Measurements from ENCODE around the gene PCNX2.
"Not testable (repeated sequence)": the region's sequence is repeated elsewhere in the genome, so short reads cannot be mapped to it uniquely, and the experiment has no call there.

PCNX2 gene

GRCh38 chr1:233158322-233158721 is 137.2 kb downstream of the PCNX2 start:
- DNase-seq (ENCODE audit: low spot score) = no peak

DNA sequence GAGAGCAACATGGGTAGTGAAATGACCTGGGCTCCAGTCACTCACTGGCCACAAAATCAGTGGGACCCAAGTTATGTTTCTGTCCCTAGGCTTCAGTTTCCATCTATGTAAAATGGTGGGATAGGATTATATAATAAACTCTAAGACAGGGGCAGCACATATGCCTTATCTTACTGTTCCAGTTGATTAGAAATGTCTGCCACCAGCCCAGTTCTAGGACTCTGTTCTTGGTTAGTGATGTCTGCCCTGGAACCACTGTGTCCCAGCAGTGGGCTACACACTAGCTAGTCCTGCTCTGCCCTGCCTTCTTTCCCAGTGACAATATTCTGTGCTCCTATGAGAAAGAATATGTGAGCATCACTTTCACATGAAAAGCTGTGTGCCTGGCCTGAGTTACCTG is 138.3 kb downstream of the PCNX2 start:
- no peak for DNase-seq (ENCODE audit: low spot score)

GRCh38 chr1:233151861-233152260 is 143.7 kb downstream of the PCNX2 start:
- DNase-seq (ENCODE audit: low spot score) = no peak

DNA sequence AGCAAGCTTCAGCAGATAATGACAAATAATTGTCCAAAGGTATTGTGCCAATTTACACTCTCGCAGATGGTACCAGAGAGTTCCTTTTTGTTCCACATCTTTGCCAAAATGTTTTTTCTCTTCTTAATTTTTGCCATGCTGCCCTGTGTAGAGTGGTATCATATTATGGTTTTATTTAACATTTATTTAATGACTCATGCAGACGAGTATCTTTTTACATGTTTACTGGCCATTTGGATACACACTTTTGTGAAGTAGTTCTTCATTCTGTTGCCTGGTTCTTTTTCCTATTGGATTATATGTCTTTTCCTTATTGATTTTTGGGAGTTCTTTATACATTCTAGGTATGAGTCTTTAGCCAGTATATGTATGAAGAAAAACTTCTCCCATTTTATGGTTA is 151.1 kb downstream of the PCNX2 start:
- DNase-seq (ENCODE audit: low spot score) = no peak

DNA sequence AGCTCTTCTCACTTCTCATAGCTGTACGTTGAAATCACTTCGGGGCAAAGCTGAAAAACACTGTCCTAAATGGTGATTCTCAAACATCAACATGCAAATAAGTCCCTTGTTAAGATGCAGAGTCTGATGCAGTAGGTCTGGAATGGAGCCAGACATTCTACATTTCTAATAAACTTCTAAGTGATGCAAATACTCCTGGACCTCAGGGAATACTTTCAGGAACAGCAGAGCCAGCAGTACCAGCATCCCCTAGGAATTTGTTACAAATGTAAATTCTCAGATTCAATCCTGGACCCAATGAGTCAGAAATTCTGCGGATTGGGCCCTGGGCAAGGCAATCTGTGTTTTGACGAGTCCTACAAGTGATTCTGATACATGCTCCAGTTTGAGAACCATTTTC is 152.3 kb downstream of the PCNX2 start:
- DNase-seq (ENCODE audit: low spot score) = no peak

- no peak for DNase-seq (ENCODE audit: low spot score)
Measured at GRCh38 chr1:233140974-233141373, 154.6 kb downstream of the PCNX2 start.

DNA sequence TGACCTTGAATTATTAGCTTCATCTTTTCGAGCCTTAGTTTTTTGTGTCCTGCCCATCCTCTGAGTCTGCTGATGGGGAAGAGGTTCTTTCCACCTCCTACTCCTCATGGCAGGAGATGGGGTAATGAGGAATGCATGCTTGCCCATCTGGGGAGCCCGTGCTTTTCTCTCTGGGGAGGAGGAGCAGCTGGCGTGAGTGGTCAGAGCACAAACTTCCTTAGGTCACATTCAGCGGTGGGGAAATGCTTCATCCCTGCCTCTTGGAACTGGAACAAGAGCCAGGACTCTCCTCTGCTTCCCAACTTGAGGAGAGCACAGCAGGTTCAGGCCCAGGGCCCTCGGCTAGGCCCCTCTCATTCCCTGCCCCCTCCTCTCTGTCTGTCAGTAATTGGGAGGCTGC is 155.0 kb downstream of the PCNX2 start:
- DNase-seq (ENCODE audit: low spot score) = no peak

GRCh38 chr1:233138788-233139585 is 156.5 kb downstream of the PCNX2 start:
- no peak for DNase-seq (ENCODE audit: low spot score)

GRCh38 chr1:233135833-233136232 is 159.7 kb downstream of the PCNX2 start:
- no peak for DNase-seq (ENCODE audit: low spot score)

- no peak for DNase-seq (ENCODE audit: low spot score)
Measured at GRCh38 chr1:233132445-233132844, 163.1 kb downstream of the PCNX2 start.

GRCh38 chr1:233129031-233129430 is 166.5 kb downstream of the PCNX2 start:
- not testable (repeated sequence) for DNase-seq (ENCODE audit: low spot score)

DNA sequence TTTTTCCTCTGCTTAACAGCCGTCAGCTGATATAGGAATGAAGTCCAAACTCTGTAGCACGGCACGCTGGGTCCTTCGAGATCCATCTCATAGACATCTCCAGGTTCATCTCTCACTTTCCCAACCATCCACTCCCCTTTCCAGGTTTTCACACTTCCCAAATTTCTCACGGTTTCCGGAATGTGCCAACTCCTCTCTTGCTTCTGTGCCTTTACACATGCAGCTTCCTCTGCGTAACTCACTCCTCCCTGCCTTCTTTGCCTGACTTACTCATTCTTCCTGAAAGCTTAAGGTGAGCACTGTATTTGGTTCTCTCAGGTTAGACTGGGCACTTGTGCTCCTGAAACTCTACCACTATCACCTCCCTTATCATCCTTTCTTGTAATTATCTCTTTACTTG is 168.4 kb downstream of the PCNX2 start:
- no peak for DNase-seq (ENCODE audit: low spot score)

DNA sequence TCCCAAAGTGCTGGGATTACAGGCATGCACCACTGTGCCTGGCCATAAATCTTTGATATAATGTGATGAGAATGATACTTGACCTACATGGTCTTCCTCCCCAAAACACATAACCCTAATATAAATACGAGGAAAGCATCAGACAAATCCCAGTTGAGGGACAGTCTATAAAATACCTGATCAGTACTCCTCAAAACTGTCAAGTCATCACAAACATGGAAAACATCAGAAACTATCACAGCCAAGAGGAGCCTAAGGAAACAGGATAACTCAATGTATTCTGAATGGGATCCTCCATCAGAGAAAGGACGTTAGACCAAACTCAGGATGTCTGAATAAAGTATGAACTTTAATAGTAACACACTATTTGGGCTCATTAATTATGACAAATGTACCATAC is 172.7 kb downstream of the PCNX2 start:
- no peak for DNase-seq (ENCODE audit: low spot score)

DNA sequence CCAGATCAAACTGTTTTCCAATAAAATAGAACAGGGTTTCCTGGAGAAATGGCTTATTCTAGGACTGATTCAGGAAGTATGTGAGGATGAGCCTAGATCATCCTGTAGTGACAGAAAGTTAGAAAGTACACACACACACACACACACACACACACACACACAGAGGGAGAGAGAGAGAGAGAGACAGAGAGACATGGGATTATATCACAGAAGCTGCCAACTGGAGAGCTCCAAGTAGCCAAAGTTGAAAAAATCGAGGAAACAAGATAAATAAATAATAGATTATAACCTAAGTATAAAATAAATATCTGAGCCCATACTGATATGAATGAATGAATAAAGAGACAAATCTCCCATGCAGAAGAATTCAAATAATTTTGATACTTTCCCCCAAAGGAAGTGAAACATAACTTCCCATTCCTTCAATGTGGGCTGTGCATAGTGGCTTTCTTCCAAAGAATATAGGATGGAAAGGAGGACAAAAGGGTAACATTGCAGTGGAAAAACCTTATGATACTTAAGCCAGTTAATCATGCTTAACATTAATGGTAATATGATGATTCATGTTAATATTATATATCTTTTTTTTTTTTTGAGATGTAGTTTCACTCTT is 173.5 kb downstream of the PCNX2 start:
- DNase-seq (ENCODE audit: low spot score) = no peak

- DNase-seq (ENCODE audit: low spot score) = no peak
Measured at GRCh38 chr1:233114860-233115259, 180.7 kb downstream of the PCNX2 start.

GRCh38 chr1:233114159-233114558 is 181.4 kb downstream of the PCNX2 start:
- no peak for DNase-seq (ENCODE audit: low spot score)

GRCh38 chr1:233113009-233113879 is 182.3 kb downstream of the PCNX2 start:
- peak; percentile 97 for DNase-seq (ENCODE audit: low spot score)

GRCh38 chr1:233112186-233113008 is 183.1 kb downstream of the PCNX2 start:
- no peak for DNase-seq (ENCODE audit: low spot score)

GRCh38 chr1:233111731-233112130 is 183.8 kb downstream of the PCNX2 start:
- DNase-seq (ENCODE audit: low spot score) = no peak

GRCh38 chr1:233109096-233109495 is 186.4 kb downstream of the PCNX2 start:
- DNase-seq (ENCODE audit: low spot score) = no peak

DNA sequence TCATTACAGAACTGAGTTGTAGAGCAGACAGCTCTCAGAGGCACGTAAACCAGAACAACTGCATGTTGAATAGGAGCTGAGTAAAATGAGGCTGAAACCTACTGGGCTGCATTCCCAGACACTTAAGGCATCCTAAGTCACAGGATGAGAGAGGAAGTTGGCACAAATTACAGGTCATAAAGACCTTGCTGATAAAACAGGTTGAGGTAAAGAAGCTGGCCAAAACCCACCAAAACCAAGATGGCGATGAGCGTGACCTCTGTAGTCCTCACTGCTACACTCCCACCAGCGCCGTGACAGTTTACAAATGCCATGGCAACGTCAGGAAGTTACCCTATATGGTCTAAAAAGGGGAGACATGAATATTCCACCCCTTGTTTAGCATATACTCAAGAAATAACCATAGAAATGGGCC is 187.8 kb downstream of the PCNX2 start:
- not testable (repeated sequence) for DNase-seq (ENCODE audit: low spot score)

DNA sequence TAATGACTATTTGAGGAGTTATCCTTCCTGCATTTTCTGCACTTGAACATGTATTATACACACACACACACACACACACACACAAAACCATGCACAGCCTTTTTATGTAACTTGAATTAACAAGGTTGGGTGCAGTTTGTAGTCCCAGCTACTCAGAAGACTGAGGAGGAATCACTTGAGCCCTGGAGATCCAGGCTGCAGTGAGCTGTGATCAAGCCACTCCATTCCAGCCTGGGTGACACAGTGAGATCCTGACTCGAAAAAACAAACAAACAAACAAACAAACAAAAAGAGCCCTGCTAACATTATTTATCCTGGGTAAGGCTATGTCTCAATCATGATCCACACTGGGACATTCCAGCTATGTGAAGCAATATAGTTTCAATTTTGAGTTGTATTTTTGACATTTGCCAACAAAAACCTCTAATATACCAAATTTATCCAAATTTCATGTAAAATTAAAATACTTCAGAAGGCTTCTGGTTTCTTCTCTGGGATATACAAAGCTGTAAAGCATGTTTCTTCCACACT is 188.3 kb downstream of the PCNX2 start:
- no peak for DNase-seq (ENCODE audit: low spot score)

Measured in SW480 (cell line).